ENCODE results near the gene CADPS. TPM values are rescaled to one million over a fixed set of nuclear protein-coding genes. Genes with fewer than 3 reads are reported as not detected.

CADPS gene
- total and polyA plus RNA-seq, 2 experiments from 2014 or later: 49.2 to 63.8 TPM

DNA sequence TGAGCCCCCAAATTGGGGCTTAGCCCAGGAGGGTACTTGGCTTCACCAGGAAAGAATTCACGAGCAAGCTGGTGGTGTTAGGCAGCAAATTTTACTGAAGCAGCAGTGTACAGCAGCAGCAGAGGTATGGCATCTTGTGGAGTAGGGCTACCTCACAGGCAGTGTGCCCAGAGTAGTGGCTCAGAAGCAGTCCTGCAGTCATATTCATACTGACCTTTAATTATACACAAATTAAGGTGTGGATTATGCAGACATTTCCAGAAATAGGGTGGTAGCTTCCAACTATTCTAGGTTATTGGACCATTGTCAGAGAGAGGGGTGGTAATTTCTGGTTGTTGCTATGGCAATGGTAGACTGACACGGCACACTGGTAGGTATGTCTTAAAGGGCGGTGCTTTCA lies 20.7 kb upstream of the CADPS start:
- Histone ChIP-seq H3K27me3 (no peaks in the 10 kb centered on the region), H3K9me3 (ENCODE audit: low read depth) (no peaks in the 10 kb centered on the region), H3K4me1 (ENCODE audit: low read depth) (peaks cover 17% of the 10 kb centered on the region), H3K4me3 (no peak overlapping the region), H3K36me3 (no peaks in the 10 kb centered on the region), H3K27ac (no peak overlapping the region)
- DNase-seq (ENCODE audit: low read depth in 1 of 2, low spot score in 1 of 2): no peak
- TF ChIP-seq, protein P1, sequence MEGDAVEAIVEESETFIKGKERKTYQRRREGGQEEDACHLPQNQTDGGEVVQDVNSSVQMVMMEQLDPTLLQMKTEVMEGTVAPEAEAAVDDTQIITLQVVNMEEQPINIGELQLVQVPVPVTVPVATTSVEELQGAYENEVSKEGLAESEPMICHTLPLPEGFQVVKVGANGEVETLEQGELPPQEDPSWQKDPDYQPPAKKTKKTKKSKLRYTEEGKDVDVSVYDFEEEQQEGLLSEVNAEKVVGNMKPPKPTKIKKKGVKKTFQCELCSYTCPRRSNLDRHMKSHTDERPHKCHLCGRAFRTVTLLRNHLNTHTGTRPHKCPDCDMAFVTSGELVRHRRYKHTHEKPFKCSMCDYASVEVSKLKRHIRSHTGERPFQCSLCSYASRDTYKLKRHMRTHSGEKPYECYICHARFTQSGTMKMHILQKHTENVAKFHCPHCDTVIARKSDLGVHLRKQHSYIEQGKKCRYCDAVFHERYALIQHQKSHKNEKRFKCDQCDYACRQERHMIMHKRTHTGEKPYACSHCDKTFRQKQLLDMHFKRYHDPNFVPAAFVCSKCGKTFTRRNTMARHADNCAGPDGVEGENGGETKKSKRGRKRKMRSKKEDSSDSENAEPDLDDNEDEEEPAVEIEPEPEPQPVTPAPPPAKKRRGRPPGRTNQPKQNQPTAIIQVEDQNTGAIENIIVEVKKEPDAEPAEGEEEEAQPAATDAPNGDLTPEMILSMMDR (IDR thresholded peaks at IDR 0.05; ENCODE audit: low read depth, low read length): no peak

DNA sequence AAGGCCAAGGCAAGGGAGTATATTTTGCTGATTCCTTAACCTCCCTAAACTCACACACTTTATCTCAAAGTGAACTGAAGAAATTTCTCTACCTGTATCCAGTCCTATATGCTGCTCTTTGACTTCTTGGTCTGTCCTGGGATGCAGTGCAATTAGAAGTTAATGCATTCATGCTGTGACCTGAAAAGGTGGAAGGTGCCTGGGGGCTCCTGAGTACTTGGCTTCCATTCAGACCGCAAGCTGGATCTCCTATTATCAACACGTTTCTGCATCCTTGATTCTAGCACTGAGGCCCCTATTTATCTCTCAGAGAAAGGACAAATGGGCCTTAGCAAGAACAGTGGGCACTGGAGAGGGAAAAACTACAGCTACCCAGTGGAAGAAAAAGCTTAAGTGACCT lies 17.7 kb upstream of the CADPS start:
- Histone ChIP-seq H3K9me3 (ENCODE audit: low read depth) (no peaks in the 10 kb centered on the region), H3K27ac (no peak overlapping the region), H3K4me3 (no peak overlapping the region), H3K36me3 (no peaks in the 10 kb centered on the region), H3K4me1 (ENCODE audit: low read depth) (peaks cover under 1% of the 10 kb centered on the region), H3K27me3 (no peaks in the 10 kb centered on the region)
- TF ChIP-seq, protein P1 (IDR thresholded peaks at IDR 0.05; ENCODE audit: low read depth, low read length): no peak
- DNase-seq (ENCODE audit: low read depth in 1 of 2, low spot score in 1 of 2): no peak

DNA sequence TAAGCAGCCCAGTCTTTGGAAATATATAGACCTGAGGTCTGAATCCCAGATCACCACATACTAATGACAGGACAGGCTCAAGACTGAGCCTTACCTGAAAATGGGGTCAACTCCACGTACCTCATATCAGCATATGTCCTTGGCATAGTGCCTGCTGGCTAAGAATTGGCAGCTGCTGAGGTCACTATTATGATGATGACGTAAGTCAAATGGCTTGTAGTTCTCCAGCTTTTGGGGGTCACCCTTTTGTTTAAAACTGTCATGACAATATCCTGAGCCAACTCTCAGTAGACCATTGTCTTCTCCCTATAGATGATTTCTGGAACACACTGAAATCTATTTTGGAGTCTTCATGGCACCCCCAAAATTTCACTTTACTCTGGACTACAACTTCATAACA lies 16.8 kb upstream of the CADPS start:
- no peak overlapping the region for H3K27ac ChIP-seq
- H3K4me3 ChIP-seq: no peak overlapping the region
- no peaks in the 10 kb centered on the region for H3K36me3 ChIP-seq
- TF ChIP-seq, protein P1 (IDR thresholded peaks at IDR 0.05; ENCODE audit: low read depth, low read length): no peak
- H3K9me3 ChIP-seq (ENCODE audit: low read depth): no peaks in the 10 kb centered on the region
- no peaks in the 10 kb centered on the region for H3K4me1 ChIP-seq (ENCODE audit: low read depth)
- H3K27me3 ChIP-seq: no peaks in the 10 kb centered on the region
- no peak for DNase-seq (ENCODE audit: low read depth in 1 of 2, low spot score in 1 of 2)

DNA sequence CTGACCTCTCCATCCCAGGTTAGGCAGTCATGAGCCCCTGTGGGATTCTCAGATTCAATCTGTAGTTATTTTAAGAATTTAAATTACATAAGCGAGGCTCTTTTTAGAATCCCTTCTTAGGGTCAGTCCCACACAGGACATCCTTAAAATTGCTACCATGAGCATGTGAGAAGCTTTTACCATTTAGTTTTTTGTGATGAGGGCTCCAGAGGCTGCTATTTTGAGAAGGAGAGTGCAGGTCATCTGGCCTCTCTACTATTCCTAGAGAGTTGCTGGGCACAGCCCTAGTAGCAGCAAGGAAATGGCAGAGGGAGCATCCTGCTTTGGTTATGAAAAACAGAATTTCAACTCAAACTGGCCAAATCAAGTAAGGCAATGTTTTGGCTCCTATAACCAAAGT lies 13.6 kb upstream of the CADPS start:
- Histone ChIP-seq H3K27me3 (no peaks in the 10 kb centered on the region), H3K27ac (no peak overlapping the region), H3K36me3 (no peaks in the 10 kb centered on the region), H3K4me1 (ENCODE audit: low read depth) (no peaks in the 10 kb centered on the region), H3K9me3 (ENCODE audit: low read depth) (no peaks in the 10 kb centered on the region), H3K4me3 (no peak overlapping the region)
- TF ChIP-seq, protein P1 (IDR thresholded peaks at IDR 0.05; ENCODE audit: low read depth, low read length): no peak
- DNase-seq (ENCODE audit: low read depth in 1 of 2, low spot score in 1 of 2): no peak

DNA sequence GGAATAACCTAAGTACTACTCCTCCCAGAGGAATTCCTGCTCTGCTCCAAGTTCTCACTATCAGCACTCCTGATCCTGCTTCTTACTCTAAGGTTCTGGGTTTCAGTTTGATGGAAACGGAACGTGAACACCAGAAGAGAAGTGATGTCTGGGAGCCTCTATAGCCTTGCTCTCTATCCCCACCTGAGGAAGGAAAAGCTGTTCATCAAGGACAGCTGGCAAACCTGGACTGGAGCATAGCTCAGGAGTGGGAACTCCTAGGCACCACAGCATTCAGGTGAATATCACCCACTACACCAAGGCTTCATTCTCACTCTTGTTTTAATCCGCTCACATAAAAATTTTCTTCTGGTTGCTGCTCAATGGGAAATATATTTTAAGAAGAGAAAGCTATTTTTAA lies 13.0 kb upstream of the CADPS start:
- H3K27me3 ChIP-seq: no peaks in the 10 kb centered on the region
- TF ChIP-seq, protein P1 (IDR thresholded peaks at IDR 0.05; ENCODE audit: low read depth, low read length): no peak
- no peak overlapping the region for H3K4me3 ChIP-seq
- H3K9me3 ChIP-seq (ENCODE audit: low read depth): no peaks in the 10 kb centered on the region
- no peaks in the 10 kb centered on the region for H3K36me3 ChIP-seq
- peak in 1 of 2 donors; percentile 33 for DNase-seq (ENCODE audit: low read depth in 1 of 2, low spot score in 1 of 2)
- H3K27ac ChIP-seq: no peak overlapping the region
- no peaks in the 10 kb centered on the region for H3K4me1 ChIP-seq (ENCODE audit: low read depth)

DNA sequence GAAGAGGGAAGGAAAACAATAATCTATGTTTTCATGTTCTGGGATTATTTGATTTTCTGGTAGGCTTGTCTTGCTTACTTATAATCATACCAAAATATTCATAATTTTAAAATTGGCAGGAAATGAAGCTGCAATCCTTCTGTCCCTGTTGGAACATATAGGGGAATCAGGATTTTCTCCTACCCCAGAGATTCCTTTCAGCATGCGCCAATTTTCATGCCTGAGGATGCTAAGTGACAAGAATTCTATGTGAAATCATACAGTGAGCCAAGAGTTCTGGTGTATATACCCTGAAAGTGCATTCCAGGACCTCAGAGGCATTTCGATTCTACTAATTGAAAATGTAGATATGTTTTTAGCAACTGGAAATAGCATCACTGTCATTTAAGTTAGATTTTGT lies 9.9 kb upstream of the CADPS start:
- no peaks in the 10 kb centered on the region for H3K27me3 ChIP-seq
- no peak overlapping the region for H3K27ac ChIP-seq
- TF ChIP-seq, protein P1 (IDR thresholded peaks at IDR 0.05; ENCODE audit: low read depth, low read length): no peak
- no peaks in the 10 kb centered on the region for H3K9me3 ChIP-seq (ENCODE audit: low read depth)
- H3K4me1 ChIP-seq (ENCODE audit: low read depth): no peaks in the 10 kb centered on the region
- no peak overlapping the region for H3K4me3 ChIP-seq
- no peak for DNase-seq (ENCODE audit: low read depth in 1 of 2, low spot score in 1 of 2)
- no peaks in the 10 kb centered on the region for H3K36me3 ChIP-seq
